OCI-LY3 (cell line): ENCODE results near the gene MICB.
A peak's percentile ranks its signal among the peaks of the same experiment; 100 is the strongest.
"Not testable (repeated sequence)": the region's sequence is repeated elsewhere in the genome, so short reads cannot be mapped to it uniquely, and the experiment has no call there.

Source experiments
- H2AFZ ChIP-seq: fragments of 200-600, 300-600 bp; shearing (Covaris generic); 2 replicates; pipeline ENCODE4 v1.6.0; 2014; ENCODE audit warnings: antibody characterized with exemption, low read depth, low read length
- H3K27ac ChIP-seq: fragments of 200-600, 300-600 bp; sonication (generic); 2 replicates; pipeline ENCODE4 v1.5.1; 2014; ENCODE audit warnings: mild to moderate bottlenecking, low read length, moderate library complexity, mixed read lengths
- H3K27me3 ChIP-seq: fragments of 200-600, 300-600 bp; sonication (generic); 2 replicates; pipeline ENCODE4 v1.6.1; 2014; ENCODE audit warnings: low read depth, low read length, mixed read lengths
- H3K36me3 ChIP-seq: fragments of 200-600, 300-600 bp; sonication (generic); replicated peaks from 2 replicates; pipeline ENCODE3; 2014; ENCODE audit warnings: low read depth, low read length, mixed read lengths
- H3K4me1 ChIP-seq: fragments of 300-600, 200-600 bp; sonication (generic); 2 replicates; pipeline ENCODE4 v1.6.1; 2014; ENCODE audit warnings: low read length, mixed read lengths
- H3K4me2 ChIP-seq: fragments of 200-600, 300-600 bp; sonication (generic); 2 replicates; pipeline ENCODE4 v1.6.1; 2014; ENCODE audit warnings: low read length, mixed read lengths
- H3K4me3 ChIP-seq: fragments of 300-600, 200-600 bp; sonication (generic); 2 replicates; pipeline ENCODE4 v1.5.1; 2014; ENCODE audit warnings: antibody characterized with exemption, mild to moderate bottlenecking, low read length, moderate library complexity
- H3K79me2 ChIP-seq: fragments of 300-600, 200-600 bp; shearing (Covaris generic); 2 replicates; pipeline ENCODE4 v1.6.1; 2014; ENCODE audit warnings: mild to moderate bottlenecking, low read length, mixed read lengths
- H3K9ac ChIP-seq: fragments of 300-600, 200-600 bp; shearing (Covaris generic); 2 replicates; pipeline ENCODE4 v1.6.0; 2014; ENCODE audit warnings: mild to moderate bottlenecking, low read length, moderate library complexity
- H3K9me3 ChIP-seq: fragments of 200-600, 300-600 bp; shearing (Covaris generic); 2 replicates; pipeline ENCODE4 v1.6.1; 2014; ENCODE audit warnings: low read length, mixed read lengths; ENCODE audit not compliant: insufficient read depth
- H4K20me1 ChIP-seq: fragments of 200-600, 300-600 bp; sonication (generic); 2 replicates; pipeline ENCODE4 v1.6.1; 2016; ENCODE audit warnings: low read length, mixed read lengths; ENCODE audit not compliant: insufficient read depth
- CTCF ChIP-seq: fragments of 200-600, 300-600 bp; sonication (generic); IDR thresholded peaks from 2 replicates; pipeline ENCODE4 v1.5.1; 2014; ENCODE audit warnings: antibody characterized with exemption, low read length, low read depth
- EZH2phosphoT487 ChIP-seq: fragments of 200-600 bp; shearing (Covaris generic); IDR thresholded peaks from 2 replicates; pipeline ENCODE4 v1.6.1; 2018; ENCODE audit warnings: antibody characterized with exemption, mixed run types, low read depth

MICB gene

DNA sequence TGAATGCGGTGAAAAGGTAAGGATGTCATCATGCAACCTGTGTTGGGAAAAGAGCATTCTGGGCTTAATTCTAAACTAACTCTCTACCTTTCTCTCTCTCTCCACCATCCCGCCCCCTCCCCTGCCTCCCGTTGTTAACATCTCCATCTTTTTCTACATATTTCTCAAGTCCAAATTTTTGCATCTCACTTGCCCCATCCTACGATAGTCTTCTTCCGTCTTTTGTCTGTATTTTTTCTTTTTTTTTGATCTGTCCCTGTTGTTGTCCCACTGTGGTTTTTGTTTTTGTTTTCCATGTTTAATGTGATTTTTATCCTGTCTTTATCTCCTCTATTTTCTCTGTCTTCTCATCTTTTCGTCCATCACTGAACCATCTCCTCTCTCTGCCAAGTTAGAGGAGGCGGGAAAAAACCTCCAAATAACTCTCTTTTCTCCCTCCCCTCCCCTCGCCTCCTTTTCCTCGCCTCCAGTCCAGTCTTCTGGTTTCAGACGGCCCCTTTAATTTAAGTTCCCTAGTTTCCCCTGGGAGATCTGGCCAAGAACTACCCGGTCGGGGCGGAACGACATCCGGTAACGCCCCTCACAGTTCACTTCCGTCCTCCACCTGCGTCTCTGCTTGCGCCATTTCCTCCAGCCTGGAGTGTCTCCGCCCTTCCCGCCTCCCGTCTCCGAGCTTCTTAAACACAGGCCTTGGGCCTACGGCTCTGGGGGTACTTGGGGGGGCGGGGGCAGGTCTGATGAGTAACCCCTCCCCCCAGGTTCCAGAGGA, 49.2 kb downstream of the MICB start, which contains the start of gene NFKBIL1:
Gene NFKBIL1 (plus strand): TSS at position 651 of the 769 bp plus-strand sequence. CDS start 87 bp downstream, at position 738.
- H3K79me2 ChIP-seq: peaks cover 23% of the 10 kb centered on the region
- peak within 1 kb of the TSS; percentile 76 for H2AFZ ChIP-seq
- H4K20me1 ChIP-seq: no peaks in the 10 kb centered on the region
- H3K27me3 ChIP-seq: no peaks in the 10 kb centered on the region
- H3K9me3 ChIP-seq: no peaks in the 10 kb centered on the region
- peak within 1 kb of the TSS; percentile 48 for H3K27ac ChIP-seq
- peaks cover 4% of the 10 kb centered on the region for H3K36me3 ChIP-seq
- peak within 1 kb of the TSS; percentile 74 for H3K9ac ChIP-seq
- TF ChIP-seq CTCF (peak; percentile 1; the same call in 1 of the 2 replicates), EZH2phosphoT487 (no peak)
- peak within 1 kb of the TSS; percentile 81 for H3K4me3 ChIP-seq
- H3K4me1 ChIP-seq: peaks cover 27% of the 10 kb centered on the region
- H3K4me2 ChIP-seq: peak within 1 kb of the TSS; percentile 84

GRCh38 chr6:31547727-31548543, 50.0 kb downstream of the MICB start:
- Histone ChIP-seq H3K4me2 (peak overlapping the region; percentile 84), H3K36me3 (peaks cover 4% of the 10 kb centered on the region), H3K27ac (peak overlapping the region; percentile 48), H3K27me3 (no peaks in the 10 kb centered on the region), H3K4me1 (peaks cover 25% of the 10 kb centered on the region), H3K79me2 (peaks cover 16% of the 10 kb centered on the region), H3K9ac (peak overlapping the region; percentile 74), H2AFZ (no peak overlapping the region), H3K4me3 (peak overlapping the region; percentile 81), H3K9me3 (no peaks in the 10 kb centered on the region), H4K20me1 (no peaks in the 10 kb centered on the region)
- TF ChIP-seq CTCF (no peak), EZH2phosphoT487 (no peak)

DNA sequence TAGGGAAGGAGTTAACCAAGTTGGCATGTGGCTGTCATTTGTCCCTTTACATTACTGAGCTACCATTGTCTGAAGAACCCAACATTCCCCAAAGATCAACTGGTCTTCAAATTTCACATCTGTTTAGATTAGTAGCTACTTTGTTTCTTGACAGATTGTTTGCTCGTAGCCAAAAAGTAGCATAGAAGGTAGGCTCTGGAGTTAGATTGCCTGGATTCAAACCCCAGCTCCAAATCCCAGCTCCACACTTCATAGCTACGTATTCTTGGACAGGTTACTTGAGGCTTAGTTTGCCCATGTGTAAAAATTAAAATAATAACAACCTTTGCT, 50.6 kb downstream of the MICB start:
- H3K9me3 ChIP-seq: no peaks in the 10 kb centered on the region
- peaks cover 7% of the 10 kb centered on the region for H3K36me3 ChIP-seq
- H2AFZ ChIP-seq: no peak overlapping the region
- no peak overlapping the region for H3K4me3 ChIP-seq
- peaks cover 22% of the 10 kb centered on the region for H3K4me1 ChIP-seq
- TF ChIP-seq CTCF (no peak), EZH2phosphoT487 (no peak)
- no peak overlapping the region for H3K27ac ChIP-seq
- H3K27me3 ChIP-seq: no peaks in the 10 kb centered on the region
- H3K79me2 ChIP-seq: peaks cover 13% of the 10 kb centered on the region
- 0 out of 2 replicates have a peak overlapping the region, but pooled peaks have one; percentile 74 for H3K9ac ChIP-seq
- H4K20me1 ChIP-seq: no peaks in the 10 kb centered on the region
- peak overlapping the region; percentile 84 for H3K4me2 ChIP-seq

DNA sequence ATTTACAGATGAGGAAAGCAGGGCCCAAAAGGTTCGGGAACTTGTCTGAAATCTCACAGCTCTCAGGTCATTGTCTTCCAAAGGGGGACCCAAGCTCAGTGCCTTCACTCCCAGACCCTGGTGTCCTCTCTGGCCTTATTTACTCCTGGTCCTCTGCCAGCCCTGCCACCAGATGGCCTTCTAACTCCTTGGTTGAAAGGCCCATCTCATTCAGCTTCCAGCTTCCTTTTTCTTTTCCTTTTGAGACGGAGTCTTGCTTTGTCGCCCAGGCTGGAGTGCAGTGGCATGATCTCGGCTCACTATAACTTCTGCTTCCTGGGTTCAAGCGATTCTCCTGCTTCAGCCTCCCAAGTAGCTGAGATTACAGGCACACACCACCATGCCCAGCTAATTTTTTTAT, 53.4 kb downstream of the MICB start:
- not testable (repeated sequence) for H3K4me2 ChIP-seq, H3K27me3 ChIP-seq, H3K4me3 ChIP-seq, H3K36me3 ChIP-seq, H3K9me3 ChIP-seq, H3K9ac ChIP-seq, H4K20me1 ChIP-seq, H2AFZ ChIP-seq
- H3K27ac ChIP-seq: peak overlapping the region; percentile 30; the same call in 1 of the 2 replicates
- H3K4me1 ChIP-seq: peaks cover 37% of the 10 kb centered on the region
- peak; percentile 65 for TF ChIP-seq CTCF
- peaks cover 20% of the 10 kb centered on the region for H3K79me2 ChIP-seq
